H9 (cell line): Measurements from ENCODE around the gene DYNC1H1. TPM values are rescaled to one million over a fixed set of nuclear protein-coding genes. Genes with fewer than 3 reads are reported as not detected.

Experiments
- DNase-seq: peaks from one replicate; pipeline ENCODE4 v3.0.0-alpha.2; 2017
- H2AFZ ChIP-seq: one replicate; pipeline ENCODE4 v1.6.1; 2013; ENCODE audit warnings: mild to moderate bottlenecking, low read length, control low read depth, moderate library complexity
- H2AK5ac ChIP-seq: 2 replicates; pipeline ENCODE4 v1.6.1; 2013; ENCODE audit warnings: low read length, control low read depth, mixed read lengths; ENCODE audit not compliant: insufficient read length
- H2BK120ac ChIP-seq: one replicate; pipeline ENCODE4 v1.6.1; 2013; ENCODE audit warnings: low read depth, mild to moderate bottlenecking, low read length, control low read depth, inconsistent platforms; ENCODE audit not compliant: poor library complexity, severe bottlenecking
- H2BK12ac ChIP-seq: 2 replicates; pipeline ENCODE4 v1.6.1; 2013; ENCODE audit warnings: low read length, control low read depth, mixed read lengths, low read depth; ENCODE audit not compliant: insufficient read length
- H2BK15ac ChIP-seq: 2 replicates; pipeline ENCODE4 v1.6.1; 2013; ENCODE audit warnings: low read depth, low read length, control low read depth
- H2BK20ac ChIP-seq: one replicate; pipeline ENCODE4 v1.6.1; 2013; ENCODE audit warnings: low read depth, mild to moderate bottlenecking, low read length, control low read depth, inconsistent platforms; ENCODE audit not compliant: poor library complexity, severe bottlenecking
- H2BK5ac ChIP-seq: 2 replicates; pipeline ENCODE4 v1.6.1; 2013; ENCODE audit warnings: low read length, control low read depth, mixed read lengths; ENCODE audit not compliant: insufficient read length
- H3K14ac ChIP-seq: 2 replicates; pipeline ENCODE4 v1.6.1; 2013; ENCODE audit warnings: low read length, control low read depth; ENCODE audit not compliant: insufficient read depth
- H3K18ac ChIP-seq: 2 replicates; pipeline ENCODE4 v1.6.1; 2013; ENCODE audit warnings: low read depth, mild to moderate bottlenecking, mixed read lengths, low read length, control low read depth; ENCODE audit not compliant: insufficient read length
- H3K23ac ChIP-seq: 2 replicates; pipeline ENCODE4 v1.6.1; 2013; ENCODE audit warnings: low read length, control low read depth, mixed read lengths, low read depth; ENCODE audit not compliant: insufficient read length
- H3K23me2 ChIP-seq: 2 replicates; pipeline ENCODE4 v1.6.1; 2013; ENCODE audit warnings: low read depth, mild to moderate bottlenecking, mixed read lengths, low read length, control low read depth; ENCODE audit not compliant: insufficient read length, poor library complexity, severe bottlenecking
- H3K27ac ChIP-seq: 2 replicates; pipeline ENCODE4 v1.5.1; 2013; ENCODE audit warnings: low read length, control low read depth, mixed read lengths, low read depth; ENCODE audit not compliant: insufficient read length
- H3K27me3 ChIP-seq: 2 replicates; pipeline ENCODE4 v1.6.1; 2013; ENCODE audit warnings: low read length, control low read depth, inconsistent platforms; ENCODE audit not compliant: insufficient read depth
- H3K4ac ChIP-seq: 2 replicates; pipeline ENCODE4 v1.6.1; 2013; ENCODE audit warnings: low read depth, mild to moderate bottlenecking, control low read depth, inconsistent platforms, low read length, moderate library complexity
- H3K4me1 ChIP-seq: 2 replicates; pipeline ENCODE4 v1.6.1; 2013; ENCODE audit warnings: low read length, control low read depth, inconsistent platforms; ENCODE audit not compliant: insufficient read depth
- H3K4me2 ChIP-seq: 2 replicates; pipeline ENCODE4 v1.6.1; 2013; ENCODE audit warnings: low read length, control low read depth, mixed read lengths; ENCODE audit not compliant: insufficient read length, insufficient read depth
- H3K56ac ChIP-seq: 2 replicates; pipeline ENCODE4 v1.6.1; 2013; ENCODE audit warnings: low read depth, mild to moderate bottlenecking, mixed read lengths, low read length, control low read depth; ENCODE audit not compliant: insufficient read length
- H3K79me1 ChIP-seq: 2 replicates; pipeline ENCODE4 v1.6.1; 2013; ENCODE audit warnings: low read depth, mild to moderate bottlenecking, moderate library complexity, low read length, control low read depth, inconsistent platforms; ENCODE audit not compliant: insufficient read depth, poor library complexity, severe bottlenecking
- H3K79me2 ChIP-seq: 2 replicates; pipeline ENCODE4 v1.6.1; 2013; ENCODE audit warnings: low read length, control low read depth, inconsistent platforms; ENCODE audit not compliant: insufficient read depth
- H3K9ac ChIP-seq: 2 replicates; pipeline ENCODE4 v1.6.1; 2013; ENCODE audit warnings: low read length, control low read depth, mixed read lengths; ENCODE audit not compliant: insufficient read length; ENCODE audit errors: extremely low read depth
- H3K9me3 ChIP-seq: one replicate; pipeline ENCODE4 v1.6.1; 2013; ENCODE audit warnings: low read depth, low read length, inconsistent platforms; ENCODE audit not compliant: control insufficient read depth
- H3T11ph ChIP-seq: one replicate; pipeline ENCODE4 v1.6.1; 2013; ENCODE audit warnings: mild to moderate bottlenecking, low read length, control low read depth, inconsistent platforms
- H4K20me1 ChIP-seq: one replicate; pipeline ENCODE4 v1.6.1; 2013; ENCODE audit not compliant: control insufficient read depth, insufficient read length, insufficient read depth
- H4K5ac ChIP-seq: 2 replicates; pipeline ENCODE4 v1.6.1; 2013; ENCODE audit warnings: low read depth, mild to moderate bottlenecking, mixed read lengths, low read length, control low read depth; ENCODE audit not compliant: insufficient read length
- H4K8ac ChIP-seq: replicated peaks from 2 replicates; pipeline ENCODE4 v1.6.1; 2013; ENCODE audit warnings: low read length, control low read depth, mixed read lengths, low read depth; ENCODE audit not compliant: insufficient read length
- H4K91ac ChIP-seq: 2 replicates; pipeline ENCODE4 v1.6.1; 2013; ENCODE audit warnings: low read depth, mild to moderate bottlenecking, moderate library complexity, mixed read lengths, low read length, control low read depth; ENCODE audit not compliant: insufficient read length
- H3K27ac Mint-ChIP-seq, 3 experiments: 2 replicates in 2 of 3; 3 replicates in 1 of 3; pipeline ENCODE4 v1.8.0; 2020 to 2021; ENCODE audit warnings: mixed read lengths in 3 of 3, mild to moderate bottlenecking in 1 of 3, moderate library complexity in 1 of 3
- H3K27me3 Mint-ChIP-seq: 2 replicates; pipeline ENCODE4 v1.8.0; 2021; ENCODE audit warnings: low read depth, mild to moderate bottlenecking, moderate library complexity, mixed read lengths
- H3K36me3 Mint-ChIP-seq, 3 experiments: 2 replicates in 2 of 3; 3 replicates in 1 of 3; pipeline ENCODE4 v1.8.0; 2020 to 2021; ENCODE audit warnings: low read depth in 3 of 3, mixed read lengths in 3 of 3; ENCODE audit not compliant: insufficient read depth in 1 of 3
- H3K4me1 Mint-ChIP-seq, 2 experiments: 2 replicates each; pipeline ENCODE4 v1.8.0; 2020; ENCODE audit warnings: mixed read lengths in 2 of 2
- H3K4me3 Mint-ChIP-seq, 2 experiments: 2 replicates in 1 of 2; 3 replicates in 1 of 2; pipeline ENCODE4 v1.8.0; 2020 to 2021; ENCODE audit warnings: mild to moderate bottlenecking in 2 of 2, mixed read lengths in 2 of 2, moderate library complexity in 1 of 2
- H3K9me3 Mint-ChIP-seq, 2 experiments: 2 replicates in 1 of 2; 3 replicates in 1 of 2; pipeline ENCODE4 v1.8.0; 2020; ENCODE audit warnings: mild to moderate bottlenecking in 2 of 2, mixed read lengths in 2 of 2, moderate library complexity in 1 of 2
- WGBS: extraction: QIAGEN DNeasy Blood & Tissue Kit; methylation state at CpG from one replicate; pipeline ENCODE4 v1.1.7; 2013; ENCODE audit warnings: missing lambda C conversion rate, low lambda C conversion rate, mixed read lengths; ENCODE audit not compliant: insufficient read length; ENCODE audit errors: extremely low coverage; 5-methylcytosine and 5-hydroxymethylcytosine counted together
- total RNA-seq: library from RNA; stranded (reverse); gene quantifications from 2 replicates; pipeline ENCODE4 v1.2.1, GENCODE V29; 2021
- TF ChIP-seq, protein P1 (sequence below): fragments of 200-600 bp; sonication (generic); conservative IDR thresholded peaks from 3 replicates; pipeline ENCODE4 v1.8.0; 2021; ENCODE audit warnings: antibody characterized with exemption, mild to moderate bottlenecking

The DYNC1H1 gene
- total RNA-seq, 1 experiment from 2014 or later = 359 TPM

DNA sequence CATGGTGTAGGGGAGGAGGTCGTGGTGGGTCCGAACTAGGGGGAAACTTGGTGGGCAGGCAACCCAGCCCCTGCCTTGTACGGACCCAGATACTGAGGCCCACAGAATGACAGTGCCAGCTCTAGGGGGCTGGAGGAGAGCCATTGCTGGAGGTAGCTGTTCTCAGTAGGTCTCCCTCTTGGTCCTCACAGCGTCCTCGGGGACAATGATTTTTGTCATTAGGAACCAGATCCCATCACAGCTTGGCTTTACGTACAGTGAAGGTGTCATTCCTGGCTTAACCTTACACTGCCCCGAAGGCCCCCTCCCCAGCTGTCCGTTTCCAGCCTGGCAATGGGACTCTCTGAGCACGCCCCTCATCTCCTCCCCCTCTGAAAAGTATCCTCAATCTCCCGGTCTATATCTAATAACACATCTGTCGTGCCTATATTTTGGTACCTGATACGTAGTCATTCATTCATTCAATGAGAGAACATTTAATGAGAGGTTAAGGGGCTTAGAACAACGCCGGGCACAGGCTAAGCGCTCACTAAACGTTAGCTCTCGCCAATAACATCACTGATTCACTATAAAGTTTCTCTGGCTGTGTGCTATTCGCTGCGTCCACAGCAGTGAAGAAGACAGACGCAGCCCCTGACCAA is 597 bp upstream of the DYNC1H1 start:
- Mint-ChIP-seq H3K4me3 (peak overlapping the region; percentile 63 to 79), H3K9me3 (no peaks in the 10 kb centered on the region; a peak in 1 of 5 replicates), H3K27me3 (peaks cover 43% of the 10 kb centered on the region), H3K36me3 (peaks cover 4 to 11% (median 9%) of the 10 kb centered on the region in 3 experiments; a peak in 6 of 7 replicates), H3K27ac (no peak overlapping the region), H3K4me1 (peaks cover 25 to 31% of the 10 kb centered on the region in 2 experiments)
- peaks cover 14% of the 10 kb centered on the region for H3K23me2 ChIP-seq
- peak overlapping the region; percentile 71 for H3K4me2 ChIP-seq
- H3K79me2 ChIP-seq = peaks cover 23% of the 10 kb centered on the region; the same call in 1 of the 2 replicates
- no peak overlapping the region for H2BK15ac ChIP-seq
- H4K20me1 ChIP-seq = no peaks in the 10 kb centered on the region
- no peak overlapping the region for H3K23ac ChIP-seq
- H3K18ac ChIP-seq = no peak overlapping the region
- H3K9me3 ChIP-seq = no peaks in the 10 kb centered on the region
- no peak overlapping the region for H4K8ac ChIP-seq
- H2AK5ac ChIP-seq = no peak overlapping the region
- H2BK120ac ChIP-seq = no peak overlapping the region
- no peak overlapping the region for H3K14ac ChIP-seq
- H3K4ac ChIP-seq = no peak overlapping the region
- H3K9ac ChIP-seq = no peak overlapping the region
- TF ChIP-seq, protein P1, sequence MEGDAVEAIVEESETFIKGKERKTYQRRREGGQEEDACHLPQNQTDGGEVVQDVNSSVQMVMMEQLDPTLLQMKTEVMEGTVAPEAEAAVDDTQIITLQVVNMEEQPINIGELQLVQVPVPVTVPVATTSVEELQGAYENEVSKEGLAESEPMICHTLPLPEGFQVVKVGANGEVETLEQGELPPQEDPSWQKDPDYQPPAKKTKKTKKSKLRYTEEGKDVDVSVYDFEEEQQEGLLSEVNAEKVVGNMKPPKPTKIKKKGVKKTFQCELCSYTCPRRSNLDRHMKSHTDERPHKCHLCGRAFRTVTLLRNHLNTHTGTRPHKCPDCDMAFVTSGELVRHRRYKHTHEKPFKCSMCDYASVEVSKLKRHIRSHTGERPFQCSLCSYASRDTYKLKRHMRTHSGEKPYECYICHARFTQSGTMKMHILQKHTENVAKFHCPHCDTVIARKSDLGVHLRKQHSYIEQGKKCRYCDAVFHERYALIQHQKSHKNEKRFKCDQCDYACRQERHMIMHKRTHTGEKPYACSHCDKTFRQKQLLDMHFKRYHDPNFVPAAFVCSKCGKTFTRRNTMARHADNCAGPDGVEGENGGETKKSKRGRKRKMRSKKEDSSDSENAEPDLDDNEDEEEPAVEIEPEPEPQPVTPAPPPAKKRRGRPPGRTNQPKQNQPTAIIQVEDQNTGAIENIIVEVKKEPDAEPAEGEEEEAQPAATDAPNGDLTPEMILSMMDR = no peak
- H2BK20ac ChIP-seq = no peak overlapping the region
- H3K27me3 ChIP-seq = peaks cover 4% of the 10 kb centered on the region; the same call in 1 of the 2 replicates
- H3K4me1 ChIP-seq = no peaks in the 10 kb centered on the region
- H3T11ph ChIP-seq = no peak overlapping the region
- WGBS = no CpG with 5 or more reads among the region's 20 CpGs
- no peaks in the 10 kb centered on the region for H3K79me1 ChIP-seq
- no peak overlapping the region for H2BK5ac ChIP-seq
- H2AFZ ChIP-seq = no peak overlapping the region
- H3K56ac ChIP-seq = no peak overlapping the region
- no peak overlapping the region for H3K27ac ChIP-seq
- H2BK12ac ChIP-seq = no peak overlapping the region
- H4K91ac ChIP-seq = no peak overlapping the region
- no peak for DNase-seq
- no peak overlapping the region for H4K5ac ChIP-seq
